SK-MEL-5 (cell line): Measurements from ENCODE around the gene FNDC8. TPM values are rescaled to one million over a fixed set of nuclear protein-coding genes. Genes with fewer than 3 reads are reported as not detected.
"Not testable (repeated sequence)": the region's sequence is repeated elsewhere in the genome, so short reads cannot be mapped to it uniquely, and the experiment has no call there.

Experiments
- DNase-seq: peaks from one replicate; pipeline ENCODE4 v3.0.0-alpha.2; 2016; ENCODE audit warnings: low read depth, low spot score
- in situ Hi-C: cut with HindIII; loops from 2 replicates; pipeline ENCODE4 v1.10.0; 2016; ENCODE audit warnings: low sequenced_read_pairs, high pct_unique_total_duplicates, low pct_unique_long_range_greater_than_20kb
- total RNA-seq: library from RNA; depleted of rRNA; stranded (reverse); fragments of >200 nt; shearing (Covaris generic); gene quantifications from 2 replicates; pipeline ENCODE4 v1.2.3, GENCODE V29; 2014

The FNDC8 gene
- total RNA-seq, 1 experiment from 2014 or later: not detected

DNA sequence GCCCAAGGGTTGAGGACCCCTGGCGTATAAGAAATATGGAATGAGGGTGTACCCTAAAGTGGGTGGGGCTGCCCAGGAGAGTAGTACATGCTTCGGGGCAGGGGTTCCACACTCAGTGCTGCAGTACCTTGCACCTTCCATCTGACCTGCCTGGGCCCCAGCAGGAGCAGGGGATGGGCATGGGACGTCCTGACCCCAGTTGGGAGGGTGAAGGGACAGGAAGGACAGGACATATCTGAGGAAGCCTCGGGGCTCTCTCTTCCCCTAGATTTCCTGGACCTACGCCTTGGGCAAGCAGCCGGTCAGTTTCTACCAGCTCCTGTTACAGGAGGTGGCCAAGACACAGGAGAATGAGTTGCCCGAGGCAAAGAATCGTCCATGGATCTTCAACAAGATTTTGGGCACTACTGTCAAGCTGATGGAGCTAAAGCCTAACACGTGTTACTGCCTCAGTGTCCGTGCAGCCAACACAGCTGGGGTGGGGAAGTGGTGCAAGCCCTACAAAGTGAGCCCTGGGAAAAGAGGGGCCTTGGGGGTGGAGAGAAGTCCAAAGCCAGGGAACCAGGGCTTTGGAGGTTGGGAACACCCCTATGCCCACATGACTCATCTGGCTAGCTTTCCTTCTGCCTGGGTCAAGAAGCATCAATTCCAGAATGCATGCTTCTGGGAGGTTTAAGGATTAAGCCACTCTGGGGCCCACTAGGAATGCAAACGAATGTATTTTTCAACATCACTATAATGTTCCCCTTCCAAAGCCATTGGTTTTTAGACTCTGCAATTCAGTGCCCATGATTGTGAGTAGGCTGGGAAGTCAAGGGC is 7.9 kb downstream of the FNDC8 start:
- in situ Hi-C loops: no loop called here
- no peak for DNase-seq

GRCh38 chr17:35129973-35130351 is 8.5 kb downstream of the FNDC8 start:
- DNase-seq: no peak
- in situ Hi-C loops: no loop called here

DNA sequence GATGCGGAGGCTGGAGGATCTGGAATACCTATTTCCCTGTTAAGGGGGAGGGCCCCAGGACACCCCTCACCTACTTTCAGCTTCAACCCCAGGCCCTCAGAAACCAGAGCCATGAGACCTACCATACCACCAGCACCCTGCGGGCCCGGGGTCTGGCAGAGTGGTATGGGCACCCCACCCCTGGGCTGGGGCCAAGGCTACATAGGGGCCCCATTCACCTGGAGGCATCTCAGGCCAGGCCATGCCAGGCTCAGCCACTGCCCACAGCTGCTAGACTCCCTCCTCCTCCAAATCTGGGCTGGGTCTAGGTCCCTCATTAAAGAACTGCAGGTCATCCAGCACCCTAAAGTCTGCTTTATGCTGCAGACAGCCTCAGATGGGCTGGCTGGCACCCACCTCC is 9.0 kb downstream of the FNDC8 start:
- DNase-seq: no peak
- in situ Hi-C loops: no loop called here

GRCh38 chr17:35132099-35132498 is 10.7 kb downstream of the FNDC8 start:
- no peak for DNase-seq
- in situ Hi-C loops: no loop called here

- in situ Hi-C loops: no loop called here
Measured at GRCh38 chr17:35132816-35133550, 11.6 kb downstream of the FNDC8 start.

DNA sequence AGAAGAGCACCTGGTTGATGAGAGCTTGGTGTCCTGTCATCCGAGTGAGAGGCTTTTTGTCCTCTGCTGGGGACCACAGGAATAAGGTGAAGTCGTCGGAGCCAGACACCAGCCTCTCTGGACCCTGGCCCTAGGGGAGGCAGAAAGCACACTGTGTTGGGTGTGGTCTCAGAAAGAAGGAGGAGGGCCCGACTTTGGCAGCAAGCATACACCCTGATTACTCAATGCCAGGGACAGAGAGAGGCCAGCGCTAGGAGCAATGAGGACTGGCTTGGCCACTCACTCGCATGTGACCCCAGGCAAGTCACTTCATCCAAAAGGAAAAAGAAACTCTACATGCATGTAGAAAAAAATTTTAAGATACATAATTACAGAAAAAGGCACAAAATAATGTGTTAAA is 13.9 kb downstream of the FNDC8 start:
- no peak for DNase-seq

More at GRCh38 chr17:35132816-35133550, 11.6 kb downstream of the FNDC8 start:
- DNase-seq: no peak

DNA sequence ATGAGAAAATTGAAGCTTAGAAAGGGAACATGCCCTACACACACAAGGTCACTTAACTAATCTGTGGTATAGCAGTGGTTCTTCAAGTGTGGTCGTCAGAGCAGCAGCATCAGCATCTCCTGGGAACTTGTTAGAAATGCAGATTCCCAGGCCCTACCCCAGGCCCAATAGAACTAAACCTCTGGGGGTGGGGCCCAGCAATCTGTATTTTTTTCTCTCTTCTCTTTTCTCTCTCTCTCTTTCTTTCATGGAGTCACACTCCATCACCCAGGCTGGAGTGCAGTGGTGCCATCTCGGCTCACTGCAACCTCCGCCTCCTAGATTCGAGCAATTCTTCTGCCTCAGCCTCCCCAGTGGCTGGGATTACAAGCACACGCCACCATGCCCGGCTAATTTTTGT is 16.8 kb downstream of the FNDC8 start:
- DNase-seq: no peak
- in situ Hi-C loops: no loop called here

More for the DNA sequence above, 13.9 kb downstream of the FNDC8 start:
- in situ Hi-C loops: no loop called here

DNA sequence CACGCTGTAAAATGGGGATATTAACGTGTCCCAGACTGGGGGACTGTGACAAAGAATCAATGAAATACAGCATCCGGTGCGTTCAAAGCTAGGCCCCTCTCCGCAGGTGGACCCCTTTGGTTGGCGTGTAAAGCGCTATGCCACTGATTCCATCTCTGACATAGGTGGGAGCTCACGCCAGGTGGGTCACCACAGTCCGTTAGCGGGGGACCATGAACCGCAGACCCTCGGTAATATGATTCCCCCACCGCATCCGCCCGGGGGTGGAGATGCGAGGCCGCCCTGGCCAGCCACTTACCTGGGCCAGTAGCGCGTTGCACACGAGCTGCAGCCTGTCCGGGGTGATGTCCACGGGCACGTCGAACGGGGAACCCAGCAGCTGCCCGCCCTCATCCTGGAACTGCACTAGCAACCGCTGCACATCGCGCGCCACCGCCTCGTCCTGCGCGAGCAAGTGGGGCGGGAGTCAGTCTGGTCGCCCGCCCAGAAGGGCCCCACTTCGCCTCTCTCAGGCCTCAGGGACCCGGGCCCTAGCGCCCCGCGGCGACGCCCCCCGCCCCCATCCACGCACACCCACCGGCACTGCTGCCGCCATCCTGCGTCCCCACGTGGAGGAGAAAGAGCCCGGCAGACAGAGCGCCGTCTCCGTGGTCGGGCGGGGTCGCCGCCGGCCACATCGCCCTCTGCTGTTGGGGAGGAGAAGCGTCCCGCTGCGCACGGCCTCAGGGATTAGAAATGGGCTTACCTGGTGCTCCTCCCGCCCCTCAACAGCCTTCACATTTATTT is 20.5 kb downstream of the FNDC8 start, which contains the start of gene NLE1:
Gene NLE1 (minus strand): TSS at position 623 of the 786 bp plus-strand sequence. CDS start 28 bp downstream, at position 595.
- peak; percentile 74 for DNase-seq

GRCh38 chr17:35142467-35142796 is 21.0 kb downstream of the FNDC8 start:
- no peak for DNase-seq
- in situ Hi-C loops: no loop called here

More for the DNA sequence above, 20.5 kb downstream of the FNDC8 start, which contains the start of gene NLE1:
- in situ Hi-C loops: no loop called here

- DNase-seq: no peak
- in situ Hi-C loops: no loop called here
Measured at GRCh38 chr17:35144840-35145239, 23.4 kb downstream of the FNDC8 start.

DNA sequence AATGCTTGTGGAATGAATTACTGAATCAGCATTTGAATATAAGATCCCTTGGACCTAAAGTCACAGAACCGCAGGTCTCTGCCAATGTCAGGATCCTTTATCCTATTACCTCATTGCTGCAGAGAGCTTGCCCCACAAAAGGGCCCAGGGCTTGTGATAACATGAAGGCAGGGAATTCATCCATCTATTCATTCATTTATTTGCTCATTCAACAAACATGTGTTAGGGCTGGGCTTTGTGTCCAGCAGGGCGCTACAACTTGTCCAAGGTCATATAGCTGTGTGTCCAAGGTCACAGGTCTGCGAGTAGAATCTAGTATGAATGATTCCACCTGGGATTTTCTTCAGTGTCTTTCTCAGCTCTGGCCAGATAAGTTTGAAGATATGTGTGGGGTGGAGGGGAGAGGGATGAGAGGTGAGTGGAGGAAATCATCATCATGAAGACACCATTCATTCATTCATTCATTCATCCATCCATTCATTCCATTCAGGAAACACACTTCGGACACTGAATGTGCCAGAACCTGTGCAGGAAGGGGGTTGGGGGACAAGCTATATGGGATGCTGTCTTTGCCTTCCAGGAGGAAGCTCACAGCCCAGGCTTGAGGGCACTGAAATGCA is 24.9 kb downstream of the FNDC8 start:
- no peak for DNase-seq
- in situ Hi-C loops: no loop called here

- DNase-seq: no peak
Measured at GRCh38 chr17:35147375-35147905, 26.0 kb downstream of the FNDC8 start, which contains the start of gene UNC45B. Gene UNC45B, plus strand, starts transcription at chr17:35147817. Its CDS starts 447 bp downstream, at chr17:35148264.

DNA sequence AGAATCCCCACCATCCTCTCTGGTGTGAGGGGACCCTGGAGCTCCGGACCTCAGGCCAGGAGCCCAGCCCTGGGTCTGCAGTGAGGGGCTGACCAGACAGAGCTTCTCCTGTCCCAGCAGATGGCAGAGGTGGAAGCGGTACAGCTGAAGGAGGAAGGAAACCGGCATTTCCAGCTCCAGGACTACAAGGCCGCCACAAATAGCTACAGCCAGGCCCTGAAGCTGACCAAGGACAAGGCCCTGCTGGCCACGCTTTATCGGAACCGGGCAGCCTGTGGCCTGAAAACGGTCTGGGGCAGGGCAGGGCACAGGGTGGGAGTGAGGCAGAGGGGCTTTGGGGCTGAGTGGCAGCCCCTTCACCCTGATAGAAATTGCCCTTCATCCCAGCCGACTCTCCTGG is 26.7 kb downstream of the FNDC8 start:
- in situ Hi-C loops: no loop called here
- no peak for DNase-seq

More at GRCh38 chr17:35147375-35147905, 26.0 kb downstream of the FNDC8 start, which contains the start of gene UNC45B:
- in situ Hi-C loops: no loop called here

- in situ Hi-C loops: no loop called here
Measured at GRCh38 chr17:35149941-35150340, 28.5 kb downstream of the FNDC8 start.

GRCh38 chr17:35151080-35151479 is 29.7 kb downstream of the FNDC8 start:
- in situ Hi-C loops, DNase-seq: not testable (repeated sequence)

More at GRCh38 chr17:35149941-35150340, 28.5 kb downstream of the FNDC8 start:
- DNase-seq: no peak

DNA sequence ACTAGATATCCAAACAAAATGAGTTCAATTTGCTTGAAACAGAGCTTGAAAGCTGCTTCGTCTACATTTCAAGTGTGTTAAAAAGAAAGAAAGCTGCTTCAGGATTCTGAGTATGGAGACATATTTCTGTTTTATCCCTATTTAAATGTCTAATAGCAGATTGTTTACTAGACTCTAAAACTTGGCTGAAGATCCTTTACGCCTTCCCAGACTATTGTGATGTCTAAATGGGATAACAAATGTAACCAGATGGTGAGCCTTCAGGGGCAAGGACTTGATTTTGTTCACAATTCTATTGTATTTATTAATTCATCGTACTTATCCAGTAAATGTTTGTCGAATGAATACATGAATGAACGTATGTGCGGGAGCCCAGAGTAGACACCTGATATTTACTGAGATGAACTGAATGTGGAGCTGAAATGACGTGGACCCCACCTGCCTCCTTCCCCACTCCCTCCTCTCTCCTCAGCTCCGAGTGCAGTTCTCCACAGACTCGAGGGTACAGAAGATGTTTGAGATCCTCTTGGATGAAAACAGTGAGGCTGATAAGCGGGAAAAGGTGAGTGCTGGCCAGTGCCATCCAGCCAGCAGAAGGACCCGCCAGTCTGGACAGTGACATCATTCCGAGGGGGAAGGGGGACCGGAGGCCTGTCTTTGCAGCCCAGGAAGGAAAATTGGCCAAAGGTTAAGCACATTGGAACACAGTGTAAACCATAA is 31.2 kb downstream of the FNDC8 start:
- in situ Hi-C loops: no loop called here
- DNase-seq: no peak
